OCI-LY1 (cell line): ENCODE data around the gene EPO.

Experiments
- H2AFZ ChIP-seq: fragments of 200-600 bp; sonication (generic), shearing (Covaris generic); 2 replicates; pipeline ENCODE4 v1.6.0; 2014; ENCODE audit warnings: antibody characterized with exemption, mild to moderate bottlenecking, low read length
- H3F3A ChIP-seq: fragments of 200-600 bp; sonication (generic), shearing (Covaris generic); 2 replicates; pipeline ENCODE4 v1.6.0; 2014; ENCODE audit warnings: mild to moderate bottlenecking, antibody characterized with exemption, low read length, moderate library complexity; ENCODE audit not compliant: insufficient read depth
- H3K27ac ChIP-seq: fragments of 200-600 bp; sonication (generic); 2 replicates; pipeline ENCODE4 v1.5.1; 2014; ENCODE audit warnings: low read length, mixed run types, mild to moderate bottlenecking, low read depth; ENCODE audit not compliant: poor library complexity, severe bottlenecking
- H3K27me3 ChIP-seq: fragments of 200-600 bp; sonication (generic); 2 replicates; pipeline ENCODE4 v1.6.0; 2014; ENCODE audit warnings: antibody characterized with exemption, mild to moderate bottlenecking, low read length, moderate library complexity; ENCODE audit not compliant: insufficient read depth
- H3K36me3 ChIP-seq: fragments of 200-600 bp; sonication (generic); 2 replicates; pipeline ENCODE4 v1.6.1; 2014; ENCODE audit warnings: mild to moderate bottlenecking, antibody characterized with exemption, low read length, moderate library complexity, mixed read lengths; ENCODE audit not compliant: insufficient read depth
- H3K4me1 ChIP-seq: fragments of 200-600 bp; sonication (generic); 2 replicates; pipeline ENCODE4 v1.5.1; 2014; ENCODE audit warnings: mild to moderate bottlenecking, low read length, moderate library complexity; ENCODE audit not compliant: insufficient read depth, severe bottlenecking
- H3K4me2 ChIP-seq: fragments of 200-600 bp; sonication (generic), shearing (Covaris generic); 2 replicates; pipeline ENCODE4 v1.6.1; 2014; ENCODE audit warnings: low read length
- H3K4me3 ChIP-seq: fragments of 200-600 bp; sonication (generic); 2 replicates; pipeline ENCODE4 v1.5.1; 2014; ENCODE audit warnings: low read length, low read depth, mild to moderate bottlenecking, mixed read lengths; ENCODE audit not compliant: poor library complexity, severe bottlenecking
- H3K79me2 ChIP-seq: fragments of 200-600 bp; shearing (Covaris generic); 2 replicates; pipeline ENCODE4 v1.6.1; 2016; ENCODE audit warnings: mixed run types, low read length, mixed read lengths; ENCODE audit not compliant: insufficient read depth
- H3K9ac ChIP-seq: fragments of 200-600 bp; sonication (generic), shearing (Covaris generic); 2 replicates; pipeline ENCODE4 v1.6.1; 2014; ENCODE audit warnings: mild to moderate bottlenecking, low read length, mixed read lengths
- H3K9me2 ChIP-seq: fragments of 200-600 bp; sonication (generic), shearing (Covaris generic); 2 replicates; pipeline ENCODE4 v1.6.1; 2014; ENCODE audit warnings: low read depth, mild to moderate bottlenecking, low read length, mixed read lengths
- H3K9me3 ChIP-seq: fragments of 200-600 bp; shearing (Covaris generic); 2 replicates; pipeline ENCODE4 v1.6.1; 2014; ENCODE audit warnings: low read length, mixed read lengths
- H4K20me1 ChIP-seq: fragments of 200-600 bp; sonication (generic), shearing (Covaris generic); 2 replicates; pipeline ENCODE4 v1.6.0; 2016; ENCODE audit warnings: mild to moderate bottlenecking, low read length; ENCODE audit not compliant: insufficient read depth
- CTCF ChIP-seq: fragments of 200-600 bp; sonication (generic), shearing (Covaris generic); IDR thresholded peaks from 2 replicates; pipeline ENCODE4 v1.5.1; 2017; ENCODE audit warnings: mild to moderate bottlenecking, antibody characterized with exemption, low read length, moderate library complexity, mixed read lengths
- EZH2 ChIP-seq: fragments of 200-600 bp; sonication (generic), shearing (Covaris generic); IDR thresholded peaks from 2 replicates; pipeline ENCODE4 v1.8.0; 2017; ENCODE audit warnings: borderline replicate concordance, mixed run types, mild to moderate bottlenecking, antibody characterized with exemption, low read length, moderate library complexity, mixed read lengths

The EPO gene

GRCh38 chr7:100685049-100685605, 35.1 kb upstream of the EPO start:
- H3K9ac ChIP-seq: no peak overlapping the region
- H3K27ac ChIP-seq: no peak overlapping the region
- no peak overlapping the region for H3K4me3 ChIP-seq
- H3K79me2 ChIP-seq: peaks cover 7% of the 10 kb centered on the region; the same call in 1 of the 2 replicates
- no peak overlapping the region for H2AFZ ChIP-seq
- no peak for TF ChIP-seq CTCF
- TF ChIP-seq EZH2: no peak
- no peaks in the 10 kb centered on the region for H3F3A ChIP-seq
- no peaks in the 10 kb centered on the region for H3K9me3 ChIP-seq
- H3K9me2 ChIP-seq: no peaks in the 10 kb centered on the region
- H3K36me3 ChIP-seq: peaks cover 99% of the 10 kb centered on the region
- H3K27me3 ChIP-seq: no peaks in the 10 kb centered on the region
- no peaks in the 10 kb centered on the region for H4K20me1 ChIP-seq
- H3K4me2 ChIP-seq: no peak overlapping the region
- no peaks in the 10 kb centered on the region for H3K4me1 ChIP-seq

GRCh38 chr7:100685631-100686145, 34.6 kb upstream of the EPO start:
- peaks cover 10% of the 10 kb centered on the region for H3K79me2 ChIP-seq
- H3K9me3 ChIP-seq: no peaks in the 10 kb centered on the region
- no peaks in the 10 kb centered on the region for H3K4me1 ChIP-seq
- H3K9me2 ChIP-seq: no peaks in the 10 kb centered on the region
- no peaks in the 10 kb centered on the region for H3K27me3 ChIP-seq
- no peaks in the 10 kb centered on the region for H3F3A ChIP-seq
- TF ChIP-seq EZH2 (no peak), CTCF (no peak)
- H3K4me3 ChIP-seq: no peak overlapping the region
- no peak overlapping the region for H3K4me2 ChIP-seq
- H3K36me3 ChIP-seq: peaks cover 95% of the 10 kb centered on the region
- no peaks in the 10 kb centered on the region for H4K20me1 ChIP-seq
- no peak overlapping the region for H3K9ac ChIP-seq
- H2AFZ ChIP-seq: no peak overlapping the region
- no peak overlapping the region for H3K27ac ChIP-seq

- no peak overlapping the region for H2AFZ ChIP-seq
- peaks cover 94% of the 10 kb centered on the region for H3K36me3 ChIP-seq
- H4K20me1 ChIP-seq: no peaks in the 10 kb centered on the region
Observed at GRCh38 chr7:100686201-100686821, 34.0 kb upstream of the EPO start.

More at GRCh38 chr7:100686201-100686821, 34.0 kb upstream of the EPO start:
- H3K79me2 ChIP-seq: peaks cover 17% of the 10 kb centered on the region
- no peak overlapping the region for H3K4me2 ChIP-seq
- H3F3A ChIP-seq: no peaks in the 10 kb centered on the region
- H3K4me1 ChIP-seq: peaks cover 6% of the 10 kb centered on the region
- H3K4me3 ChIP-seq: no peak overlapping the region
- TF ChIP-seq CTCF: no peak
- TF ChIP-seq EZH2: no peak
- H3K9me2 ChIP-seq: no peaks in the 10 kb centered on the region
- H3K9me3 ChIP-seq: no peaks in the 10 kb centered on the region
- no peak overlapping the region for H3K9ac ChIP-seq
- H3K27ac ChIP-seq: no peak overlapping the region
- H3K27me3 ChIP-seq: no peaks in the 10 kb centered on the region
